SU-DHL-6 (cell line): ENCODE measurements around the gene CAPZA2.
A peak's percentile ranks its signal among the peaks of the same experiment; 100 is the strongest.

Experiments
- H2AFZ ChIP-seq: fragments of 200-600 bp; sonication (generic); 2 replicates; pipeline ENCODE4 v1.6.1; 2014; ENCODE audit warnings: low read depth, mild to moderate bottlenecking, moderate library complexity, mixed read lengths, antibody characterized with exemption, low read length; ENCODE audit not compliant: severe bottlenecking
- H3F3A ChIP-seq: fragments of 200-600 bp; shearing (Covaris generic); 2 replicates; pipeline ENCODE4 v1.6.0; 2016; ENCODE audit warnings: antibody characterized with exemption, mild to moderate bottlenecking; ENCODE audit not compliant: insufficient read depth
- H3K27ac ChIP-seq: fragments of 200-600 bp; sonication (generic); 2 replicates; pipeline ENCODE4 v1.5.1; 2016; ENCODE audit warnings: low read depth, mild to moderate bottlenecking, low read length, moderate library complexity, mixed read lengths
- H3K27me3 ChIP-seq: fragments of 200-600 bp; sonication (generic), shearing (Covaris generic); 2 replicates; pipeline ENCODE4 v1.6.0; 2014; ENCODE audit warnings: mild to moderate bottlenecking, low read length
- H3K36me3 ChIP-seq: fragments of 200-600 bp; sonication (generic); 2 replicates; pipeline ENCODE4 v1.6.1; 2014; ENCODE audit warnings: mild to moderate bottlenecking, low read length, mixed read lengths
- H3K4me2 ChIP-seq: fragments of 300-600, 200-600 bp; shearing (Covaris generic), sonication (generic); 2 replicates; pipeline ENCODE4 v1.6.0; 2014; ENCODE audit warnings: low read length, low read depth, mild to moderate bottlenecking; ENCODE audit not compliant: poor library complexity, severe bottlenecking
- H3K4me3 ChIP-seq: fragments of 200-600 bp; sonication (generic); 2 replicates; pipeline ENCODE4 v1.5.1; 2014; ENCODE audit warnings: antibody characterized with exemption, low read length, mild to moderate bottlenecking, mixed read lengths; ENCODE audit not compliant: insufficient read depth, poor library complexity, severe bottlenecking
- H3K79me2 ChIP-seq: fragments of 200-600 bp; sonication (generic); 2 replicates; pipeline ENCODE4 v1.6.1; 2014; ENCODE audit warnings: mild to moderate bottlenecking, low read length, moderate library complexity; ENCODE audit not compliant: insufficient read depth
- H3K9ac ChIP-seq: fragments of 200-600 bp; sonication (generic); 2 replicates; pipeline ENCODE4 v1.7.0; 2014; ENCODE audit warnings: mild to moderate bottlenecking, low read length
- H3K9me2 ChIP-seq: fragments of 200-600 bp; sonication (generic); replicated peaks from 2 replicates; pipeline ENCODE4 v1.6.1; 2014; ENCODE audit warnings: low read length; ENCODE audit not compliant: insufficient read depth
- H3K9me3 ChIP-seq: fragments of 200-600 bp; sonication (generic); 2 replicates; pipeline ENCODE4 v1.6.1; 2014; ENCODE audit warnings: low read length, mixed read lengths; ENCODE audit not compliant: insufficient read depth
- H4K20me1 ChIP-seq: fragments of 200-600 bp; sonication (generic); 2 replicates; pipeline ENCODE4 v1.6.1; 2014; ENCODE audit warnings: low read depth, mild to moderate bottlenecking, antibody characterized with exemption, low read length, moderate library complexity, mixed read lengths
- EZH2phosphoT487 ChIP-seq: fragments of 200-600 bp; sonication (generic), shearing (Covaris generic); conservative IDR thresholded peaks from 2 replicates; pipeline ENCODE4 v1.6.1; 2018; ENCODE audit warnings: mild to moderate bottlenecking, antibody characterized with exemption, low read length, moderate library complexity, mixed read lengths
- TF ChIP-seq, protein P1 (sequence below): fragments of 200-600 bp; sonication (generic); IDR thresholded peaks from one replicate; pipeline ENCODE4 v1.5.1; 2017; ENCODE audit warnings: antibody characterized with exemption, mild to moderate bottlenecking, low read length, moderate library complexity; ENCODE audit not compliant: insufficient read depth, poor library complexity, severe bottlenecking

CAPZA2 gene

DNA sequence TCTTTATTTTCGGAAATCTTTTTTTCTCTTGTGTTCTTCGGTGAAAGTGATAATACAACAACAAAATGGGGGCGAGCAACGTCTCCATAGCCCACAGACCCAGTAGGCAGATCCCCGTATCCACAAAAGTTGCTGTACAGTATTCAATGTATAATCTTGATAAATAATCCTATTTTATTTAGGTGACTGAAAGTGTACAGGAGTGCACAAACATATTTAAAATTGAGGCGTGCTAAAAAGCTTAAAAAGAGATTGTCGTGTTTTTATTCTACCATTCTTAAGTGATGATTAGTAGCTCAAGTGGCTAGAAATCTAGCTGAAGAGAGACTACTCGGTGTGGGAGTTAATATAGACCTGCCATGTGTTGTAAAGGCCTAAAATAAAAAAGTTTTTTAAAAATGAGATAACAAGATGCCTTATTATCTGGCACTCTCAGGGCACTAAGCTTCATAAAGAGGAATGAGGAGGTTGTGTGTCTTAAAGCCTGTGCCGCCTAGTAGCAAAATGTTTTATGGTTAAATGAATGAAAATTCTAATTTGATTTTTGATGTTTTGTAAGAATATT, 1.6 kb downstream of the CAPZA2 start:
- Histone ChIP-seq H4K20me1 (peaks cover 10% of the 10 kb centered on the region; the same call in 1 of the 2 replicates), H2AFZ (no peak overlapping the region), H3K27ac (no peak overlapping the region), H3F3A (no peaks in the 10 kb centered on the region), H3K9me3 (no peaks in the 10 kb centered on the region), H3K4me2 (peak overlapping the region; percentile 87), H3K27me3 (no peaks in the 10 kb centered on the region), H3K9me2 (no peaks in the 10 kb centered on the region), H3K79me2 (peaks cover 66% of the 10 kb centered on the region), H3K9ac (peak overlapping the region; percentile 67), H3K4me3 (peak overlapping the region; percentile 89), H3K36me3 (no peaks in the 10 kb centered on the region)
- TF ChIP-seq EZH2phosphoT487: no peak
- TF ChIP-seq, protein P1, sequence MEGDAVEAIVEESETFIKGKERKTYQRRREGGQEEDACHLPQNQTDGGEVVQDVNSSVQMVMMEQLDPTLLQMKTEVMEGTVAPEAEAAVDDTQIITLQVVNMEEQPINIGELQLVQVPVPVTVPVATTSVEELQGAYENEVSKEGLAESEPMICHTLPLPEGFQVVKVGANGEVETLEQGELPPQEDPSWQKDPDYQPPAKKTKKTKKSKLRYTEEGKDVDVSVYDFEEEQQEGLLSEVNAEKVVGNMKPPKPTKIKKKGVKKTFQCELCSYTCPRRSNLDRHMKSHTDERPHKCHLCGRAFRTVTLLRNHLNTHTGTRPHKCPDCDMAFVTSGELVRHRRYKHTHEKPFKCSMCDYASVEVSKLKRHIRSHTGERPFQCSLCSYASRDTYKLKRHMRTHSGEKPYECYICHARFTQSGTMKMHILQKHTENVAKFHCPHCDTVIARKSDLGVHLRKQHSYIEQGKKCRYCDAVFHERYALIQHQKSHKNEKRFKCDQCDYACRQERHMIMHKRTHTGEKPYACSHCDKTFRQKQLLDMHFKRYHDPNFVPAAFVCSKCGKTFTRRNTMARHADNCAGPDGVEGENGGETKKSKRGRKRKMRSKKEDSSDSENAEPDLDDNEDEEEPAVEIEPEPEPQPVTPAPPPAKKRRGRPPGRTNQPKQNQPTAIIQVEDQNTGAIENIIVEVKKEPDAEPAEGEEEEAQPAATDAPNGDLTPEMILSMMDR: no peak

DNA sequence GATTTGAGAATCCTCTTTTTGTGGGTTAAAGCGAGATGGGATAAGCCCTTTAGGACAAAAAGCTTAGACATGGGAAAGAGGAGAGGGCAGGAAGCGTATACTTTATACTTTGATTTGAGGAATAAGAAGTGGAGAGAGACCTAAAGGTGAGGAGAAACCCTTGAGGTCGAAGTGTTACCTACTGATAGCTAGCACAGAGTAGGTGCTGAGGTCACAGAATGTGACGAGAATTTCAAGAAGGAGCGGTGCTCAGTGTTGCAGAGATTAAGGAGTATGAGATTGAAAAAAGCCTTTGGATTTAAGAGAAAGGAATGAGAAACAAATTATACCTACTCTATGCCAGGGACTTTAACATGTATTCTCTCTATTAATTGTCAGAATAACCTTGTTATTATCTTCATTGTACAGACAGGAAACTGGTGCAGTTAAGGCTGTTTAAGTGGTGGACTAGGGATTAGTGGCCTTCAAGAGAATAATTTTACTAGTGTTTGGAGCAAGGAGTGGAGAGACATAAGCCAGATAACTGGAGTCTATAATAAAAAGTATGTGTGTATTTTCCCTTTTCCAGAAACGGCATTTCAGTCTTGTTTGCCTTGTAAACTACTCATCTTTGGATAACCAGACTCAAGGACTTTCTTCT, 8.8 kb downstream of the CAPZA2 start:
- no peak overlapping the region for H2AFZ ChIP-seq
- no peak overlapping the region for H3K9ac ChIP-seq
- peaks cover 100% of the 10 kb centered on the region for H3K79me2 ChIP-seq
- H3F3A ChIP-seq: no peaks in the 10 kb centered on the region
- no peak overlapping the region for H3K4me3 ChIP-seq
- no peaks in the 10 kb centered on the region for H3K9me2 ChIP-seq
- peaks cover 41% of the 10 kb centered on the region for H4K20me1 ChIP-seq
- no peak overlapping the region for H3K4me2 ChIP-seq
- H3K27me3 ChIP-seq: no peaks in the 10 kb centered on the region
- H3K36me3 ChIP-seq: no peaks in the 10 kb centered on the region
- H3K27ac ChIP-seq: no peak overlapping the region
- no peak for TF ChIP-seq EZH2phosphoT487
- TF ChIP-seq, protein P1: no peak
- no peaks in the 10 kb centered on the region for H3K9me3 ChIP-seq

DNA sequence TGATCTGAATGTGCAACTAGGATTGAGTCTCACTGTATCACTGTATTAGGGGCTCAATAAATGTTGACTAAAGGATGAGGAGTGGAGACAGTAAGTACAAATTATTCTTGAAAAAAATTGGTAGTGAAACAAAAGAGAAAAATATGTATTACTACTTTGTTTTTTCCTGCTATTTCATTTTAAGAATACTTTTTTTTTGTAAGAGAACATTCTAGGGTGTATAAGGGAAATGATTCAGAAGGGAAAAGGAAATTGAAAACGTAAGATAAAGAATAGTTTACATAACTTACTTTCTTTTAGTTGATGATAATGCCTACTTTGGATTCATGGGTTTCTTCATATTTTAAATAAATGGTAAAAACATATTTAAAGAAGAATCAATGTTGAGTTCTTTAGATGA, 9.6 kb downstream of the CAPZA2 start:
- TF ChIP-seq EZH2phosphoT487: no peak
- TF ChIP-seq, protein P1: no peak
- H4K20me1 ChIP-seq: peaks cover 49% of the 10 kb centered on the region
- H3K9me3 ChIP-seq: no peaks in the 10 kb centered on the region
- H3K4me2 ChIP-seq: no peak overlapping the region
- no peaks in the 10 kb centered on the region for H3K9me2 ChIP-seq
- H3K36me3 ChIP-seq: no peaks in the 10 kb centered on the region
- H3K27ac ChIP-seq: no peak overlapping the region
- no peak overlapping the region for H3K4me3 ChIP-seq
- H3K9ac ChIP-seq: no peak overlapping the region
- H3K27me3 ChIP-seq: no peaks in the 10 kb centered on the region
- H2AFZ ChIP-seq: no peak overlapping the region
- peaks cover 100% of the 10 kb centered on the region for H3K79me2 ChIP-seq
- no peaks in the 10 kb centered on the region for H3F3A ChIP-seq
